HEK293 (cell line): ENCODE results near the gene CUL7.

ENCODE experiments used
- BCL11A ChIP-seq: fragments of 450-650 bp; formaldehyde crosslinking; IDR thresholded peaks from 2 replicates; pipeline ENCODE4 v1.5.1; 2016; ENCODE audit warnings: low read depth, missing biosample characterization, missing genetic modification characterization
- EGR2 ChIP-seq: fragments of 450-650 bp; formaldehyde crosslinking; IDR thresholded peaks from 2 replicates; pipeline ENCODE4 v1.5.1; 2016; ENCODE audit warnings: low read depth, missing biosample characterization, missing genetic modification characterization
- GLI4 ChIP-seq: fragments of 450-650 bp; formaldehyde crosslinking; IDR thresholded peaks from 2 replicates; pipeline ENCODE4 v1.5.1; 2016; ENCODE audit warnings: missing biosample characterization, missing genetic modification characterization
- GLIS1 ChIP-seq: fragments of 450-650 bp; formaldehyde crosslinking; IDR thresholded peaks from 2 replicates; pipeline ENCODE4 v1.5.1; 2016; ENCODE audit warnings: missing biosample characterization, missing genetic modification characterization
- KLF1 ChIP-seq: fragments of 450-650 bp; formaldehyde crosslinking; IDR thresholded peaks from 2 replicates; pipeline ENCODE4 v1.5.1; 2016; ENCODE audit warnings: missing biosample characterization, missing genetic modification characterization
- KLF9 ChIP-seq: fragments of 450-650 bp; formaldehyde crosslinking; IDR thresholded peaks from 2 replicates; pipeline ENCODE4 v1.5.1; 2016; ENCODE audit warnings: missing biosample characterization, missing genetic modification characterization, low read depth
- MYNN ChIP-seq: fragments of 450-650 bp; formaldehyde crosslinking; IDR thresholded peaks from 2 replicates; pipeline ENCODE4 v1.5.1; 2016; ENCODE audit warnings: missing biosample characterization, missing genetic modification characterization, borderline replicate concordance
- OSR2 ChIP-seq: fragments of 450-650 bp; formaldehyde crosslinking; IDR thresholded peaks from 2 replicates; pipeline ENCODE4 v1.5.1; 2016; ENCODE audit warnings: missing biosample characterization, missing genetic modification characterization
- SP3 ChIP-seq: fragments of 450-650 bp; formaldehyde crosslinking; IDR thresholded peaks from 2 replicates; pipeline ENCODE4 v1.5.1; 2016; ENCODE audit warnings: missing biosample characterization, missing genetic modification characterization
- SP7 ChIP-seq: fragments of 450-650 bp; formaldehyde crosslinking; IDR thresholded peaks from 2 replicates; pipeline ENCODE4 v1.5.1; 2016; ENCODE audit warnings: missing biosample characterization, missing genetic modification characterization
- ZFP37 ChIP-seq: fragments of 450-650 bp; formaldehyde crosslinking; IDR thresholded peaks from 2 replicates; pipeline ENCODE4 v1.5.1; 2016; ENCODE audit warnings: missing biosample characterization, missing genetic modification characterization
- ZIC2 ChIP-seq: fragments of 450-650 bp; formaldehyde crosslinking; IDR thresholded peaks from 2 replicates; pipeline ENCODE4 v1.5.1; 2016; ENCODE audit warnings: missing biosample characterization, missing genetic modification characterization
- ZNF138 ChIP-seq: fragments of 450-650 bp; formaldehyde crosslinking; IDR thresholded peaks from 2 replicates; pipeline ENCODE4 v1.5.1; 2016; ENCODE audit warnings: missing biosample characterization, missing genetic modification characterization, borderline replicate concordance
- ZNF140 ChIP-seq: fragments of 450-650 bp; formaldehyde crosslinking; IDR thresholded peaks from 2 replicates; pipeline ENCODE4 v1.5.1; 2016; ENCODE audit warnings: missing biosample characterization, missing genetic modification characterization
- ZNF146 ChIP-seq: fragments of 450-650 bp; formaldehyde crosslinking; IDR thresholded peaks from 2 replicates; pipeline ENCODE4 v1.5.1; 2016; ENCODE audit warnings: missing biosample characterization, missing genetic modification characterization
- ZNF174 ChIP-seq: fragments of 450-650 bp; formaldehyde crosslinking; IDR thresholded peaks from 2 replicates; pipeline ENCODE4 v1.5.0; 2017; ENCODE audit warnings: missing biosample characterization, mild to moderate bottlenecking, missing genetic modification characterization
- ZNF354C ChIP-seq: fragments of 450-650 bp; formaldehyde crosslinking; IDR thresholded peaks from 2 replicates; pipeline ENCODE4 v1.5.1; 2016; ENCODE audit warnings: missing biosample characterization, missing genetic modification characterization, low read depth, borderline replicate concordance
- ZNF501 ChIP-seq: fragments of 450-650 bp; formaldehyde crosslinking; IDR thresholded peaks from 2 replicates; pipeline ENCODE4 v1.5.1; 2016; ENCODE audit warnings: missing biosample characterization, missing genetic modification characterization
- ZNF529 ChIP-seq: fragments of 450-650 bp; formaldehyde crosslinking; IDR thresholded peaks from 2 replicates; pipeline ENCODE4 v1.5.1; 2017; ENCODE audit warnings: missing genetic modification characterization, missing biosample characterization; ENCODE audit not compliant: insufficient replicate concordance
- ZNF558 ChIP-seq: fragments of 450-650 bp; formaldehyde crosslinking; IDR thresholded peaks from 2 replicates; pipeline ENCODE4 v1.5.1; 2016; ENCODE audit warnings: missing biosample characterization, missing genetic modification characterization
- ZNF561 ChIP-seq: fragments of 450-650 bp; IDR thresholded peaks from 2 replicates; pipeline ENCODE4 v1.5.1; 2018; ENCODE audit warnings: missing biosample characterization, missing genetic modification characterization, borderline replicate concordance
- ZNF585B ChIP-seq: fragments of 450-650 bp; formaldehyde crosslinking; IDR thresholded peaks from 2 replicates; pipeline ENCODE4 v1.5.1; 2016; ENCODE audit warnings: missing biosample characterization, missing genetic modification characterization
- ZNF658 ChIP-seq: fragments of 450-650 bp; formaldehyde crosslinking; IDR thresholded peaks from 2 replicates; pipeline ENCODE4; 2016; ENCODE audit warnings: missing biosample characterization, missing genetic modification characterization
- ZNF768 ChIP-seq: fragments of 450-650 bp; formaldehyde crosslinking; IDR thresholded peaks from 2 replicates; pipeline ENCODE4 v1.5.1; 2018; ENCODE audit warnings: missing biosample characterization, mild to moderate bottlenecking, missing genetic modification characterization
- TF ChIP-seq, protein P1 (sequence below): fragments of 450-650 bp; formaldehyde crosslinking; IDR thresholded peaks from 2 replicates; pipeline ENCODE4; 2016; ENCODE audit warnings: missing biosample characterization, missing genetic modification characterization
- TF ChIP-seq, protein P2 (sequence below): fragments of 450-650 bp; formaldehyde crosslinking; IDR thresholded peaks from 2 replicates; pipeline ENCODE4 v1.5.1; 2016; ENCODE audit warnings: missing biosample characterization, missing genetic modification characterization
- TF ChIP-seq, protein P3 (sequence below): fragments of 450-650 bp; formaldehyde crosslinking; IDR thresholded peaks from 2 replicates; pipeline ENCODE4 v1.5.1; 2016; ENCODE audit warnings: missing biosample characterization, missing genetic modification characterization
- TF ChIP-seq, protein P4 (sequence below): fragments of 450-650 bp; formaldehyde crosslinking; IDR thresholded peaks from 2 replicates; pipeline ENCODE4 v1.5.1; 2016; ENCODE audit warnings: missing biosample characterization, missing genetic modification characterization
- TF ChIP-seq, protein P5 (sequence below): fragments of 450-650 bp; formaldehyde crosslinking; IDR thresholded peaks from 2 replicates; pipeline ENCODE4 v1.5.1; 2016; ENCODE audit warnings: missing biosample characterization, missing genetic modification characterization, low read depth
- TF ChIP-seq, protein P6 (sequence below): fragments of 450-650 bp; formaldehyde crosslinking; IDR thresholded peaks from 2 replicates; pipeline ENCODE4 v1.5.1; 2016; ENCODE audit warnings: missing biosample characterization, missing genetic modification characterization

CUL7 gene

DNA sequence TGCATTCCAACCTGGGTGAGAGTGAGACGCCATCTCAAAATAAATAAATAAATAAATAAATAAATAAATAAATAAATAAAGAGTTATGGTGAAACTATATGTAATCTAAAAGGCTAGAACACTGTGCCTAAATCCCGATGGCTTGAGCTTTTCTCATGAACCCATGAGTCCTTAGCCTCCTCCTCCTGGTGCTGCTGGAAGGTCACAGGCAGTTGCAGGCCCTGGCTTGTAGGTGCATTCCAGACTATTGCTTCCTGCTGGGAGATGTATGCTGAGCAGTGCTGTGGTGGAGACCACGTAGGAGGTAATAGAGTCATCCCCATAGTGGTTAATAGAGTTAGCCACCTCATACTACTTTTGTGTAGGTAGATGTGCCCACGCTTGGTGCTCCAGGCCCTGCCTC lies 35.0 kb upstream of the CUL7 start (continued):
- TF ChIP-seq, protein P1, sequence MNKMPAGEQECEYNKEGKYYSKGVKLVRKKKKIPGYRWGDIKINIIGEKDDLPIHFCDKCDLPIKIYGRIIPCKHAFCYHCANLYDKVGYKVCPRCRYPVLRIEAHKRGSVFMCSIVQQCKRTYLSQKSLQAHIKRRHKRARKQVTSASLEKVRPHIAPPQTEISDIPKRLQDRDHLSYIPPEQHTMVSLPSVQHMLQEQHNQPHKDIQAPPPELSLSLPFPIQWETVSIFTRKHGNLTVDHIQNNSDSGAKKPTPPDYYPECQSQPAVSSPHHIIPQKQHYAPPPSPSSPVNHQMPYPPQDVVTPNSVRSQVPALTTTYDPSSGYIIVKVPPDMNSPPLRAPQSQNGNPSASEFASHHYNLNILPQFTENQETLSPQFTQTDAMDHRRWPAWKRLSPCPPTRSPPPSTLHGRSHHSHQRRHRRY: no peak
- TF ChIP-seq GLIS1 (tag by site-specific recombination) (peak; percentile 86), ZNF768 (tag by site-specific recombination) (no peak), ZNF354C (tag by site-specific recombination) (peak; percentile 96), ZNF658 (tag by site-specific recombination) (no peak), ZNF501 (tag by site-specific recombination) (peak; percentile 79), ZNF140 (tag by site-specific recombination) (peak; percentile 98), ZNF146 (tag by site-specific recombination) (peak; percentile 63; the same call in 1 of the 2 replicates), KLF9 (tag by site-specific recombination) (no peak), OSR2 (tag by site-specific recombination) (peak; percentile 28; the same call in 1 of the 2 replicates), ZNF558 (tag by site-specific recombination) (peak; percentile 95), ZNF529 (peak; percentile 76), ZFP37 (tag by site-specific recombination) (peak; percentile 93), SP3 (tag by site-specific recombination) (peak; percentile 41; the same call in 1 of the 2 replicates), ZNF561 (tag by site-specific recombination) (no peak), KLF1 (tag by site-specific recombination) (peak; percentile 13; the same call in 1 of the 2 replicates), ZNF585B (tag by site-specific recombination) (no peak), ZNF138 (tag by site-specific recombination) (peak; percentile 98), EGR2 (tag by site-specific recombination) (peak; percentile 95), ZIC2 (peak; percentile 68), ZNF174 (tag by site-specific recombination) (no peak), BCL11A (0 out of 2 replicates have a peak, but pooled peaks have one; percentile 17), SP7 (tag by site-specific recombination) (no peak), GLI4 (tag by site-specific recombination) (no peak), MYNN (peak; percentile 65; the same call in 1 of the 2 replicates)
- TF ChIP-seq, protein P2, sequence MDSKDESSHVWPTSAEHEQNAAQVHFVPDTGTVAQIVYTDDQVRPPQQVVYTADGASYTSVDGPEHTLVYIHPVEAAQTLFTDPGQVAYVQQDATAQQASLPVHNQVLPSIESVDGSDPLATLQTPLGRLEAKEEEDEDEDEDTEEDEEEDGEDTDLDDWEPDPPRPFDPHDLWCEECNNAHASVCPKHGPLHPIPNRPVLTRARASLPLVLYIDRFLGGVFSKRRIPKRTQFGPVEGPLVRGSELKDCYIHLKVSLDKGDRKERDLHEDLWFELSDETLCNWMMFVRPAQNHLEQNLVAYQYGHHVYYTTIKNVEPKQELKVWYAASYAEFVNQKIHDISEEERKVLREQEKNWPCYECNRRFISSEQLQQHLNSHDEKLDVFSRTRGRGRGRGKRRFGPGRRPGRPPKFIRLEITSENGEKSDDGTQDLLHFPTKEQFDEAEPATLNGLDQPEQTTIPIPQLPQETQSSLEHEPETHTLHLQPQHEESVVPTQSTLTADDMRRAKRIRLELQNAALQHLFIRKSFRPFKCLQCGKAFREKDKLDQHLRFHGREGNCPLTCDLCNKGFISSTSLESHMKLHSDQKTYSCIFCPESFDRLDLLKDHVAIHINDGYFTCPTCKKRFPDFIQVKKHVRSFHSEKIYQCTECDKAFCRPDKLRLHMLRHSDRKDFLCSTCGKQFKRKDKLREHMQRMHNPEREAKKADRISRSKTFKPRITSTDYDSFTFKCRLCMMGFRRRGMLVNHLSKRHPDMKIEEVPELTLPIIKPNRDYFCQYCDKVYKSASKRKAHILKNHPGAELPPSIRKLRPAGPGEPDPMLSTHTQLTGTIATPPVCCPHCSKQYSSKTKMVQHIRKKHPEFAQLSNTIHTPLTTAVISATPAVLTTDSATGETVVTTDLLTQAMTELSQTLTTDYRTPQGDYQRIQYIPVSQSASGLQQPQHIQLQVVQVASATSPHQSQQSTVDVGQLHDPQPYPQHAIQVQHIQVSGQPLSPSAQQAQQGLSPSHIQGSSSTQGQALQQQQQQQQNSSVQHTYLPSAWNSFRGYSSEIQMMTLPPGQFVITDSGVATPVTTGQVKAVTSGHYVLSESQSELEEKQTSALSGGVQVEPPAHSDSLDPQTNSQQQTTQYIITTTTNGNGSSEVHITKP (tag by site-specific recombination): 0 out of 2 replicates have a peak, but pooled peaks have one; percentile 31
- TF ChIP-seq, protein P3, sequence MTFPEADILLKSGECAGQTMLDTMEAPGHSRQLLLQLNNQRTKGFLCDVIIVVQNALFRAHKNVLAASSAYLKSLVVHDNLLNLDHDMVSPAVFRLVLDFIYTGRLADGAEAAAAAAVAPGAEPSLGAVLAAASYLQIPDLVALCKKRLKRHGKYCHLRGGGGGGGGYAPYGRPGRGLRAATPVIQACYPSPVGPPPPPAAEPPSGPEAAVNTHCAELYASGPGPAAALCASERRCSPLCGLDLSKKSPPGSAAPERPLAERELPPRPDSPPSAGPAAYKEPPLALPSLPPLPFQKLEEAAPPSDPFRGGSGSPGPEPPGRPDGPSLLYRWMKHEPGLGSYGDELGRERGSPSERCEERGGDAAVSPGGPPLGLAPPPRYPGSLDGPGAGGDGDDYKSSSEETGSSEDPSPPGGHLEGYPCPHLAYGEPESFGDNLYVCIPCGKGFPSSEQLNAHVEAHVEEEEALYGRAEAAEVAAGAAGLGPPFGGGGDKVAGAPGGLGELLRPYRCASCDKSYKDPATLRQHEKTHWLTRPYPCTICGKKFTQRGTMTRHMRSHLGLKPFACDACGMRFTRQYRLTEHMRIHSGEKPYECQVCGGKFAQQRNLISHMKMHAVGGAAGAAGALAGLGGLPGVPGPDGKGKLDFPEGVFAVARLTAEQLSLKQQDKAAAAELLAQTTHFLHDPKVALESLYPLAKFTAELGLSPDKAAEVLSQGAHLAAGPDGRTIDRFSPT (tag by site-specific recombination): peak; percentile 62
- TF ChIP-seq, protein P4, sequence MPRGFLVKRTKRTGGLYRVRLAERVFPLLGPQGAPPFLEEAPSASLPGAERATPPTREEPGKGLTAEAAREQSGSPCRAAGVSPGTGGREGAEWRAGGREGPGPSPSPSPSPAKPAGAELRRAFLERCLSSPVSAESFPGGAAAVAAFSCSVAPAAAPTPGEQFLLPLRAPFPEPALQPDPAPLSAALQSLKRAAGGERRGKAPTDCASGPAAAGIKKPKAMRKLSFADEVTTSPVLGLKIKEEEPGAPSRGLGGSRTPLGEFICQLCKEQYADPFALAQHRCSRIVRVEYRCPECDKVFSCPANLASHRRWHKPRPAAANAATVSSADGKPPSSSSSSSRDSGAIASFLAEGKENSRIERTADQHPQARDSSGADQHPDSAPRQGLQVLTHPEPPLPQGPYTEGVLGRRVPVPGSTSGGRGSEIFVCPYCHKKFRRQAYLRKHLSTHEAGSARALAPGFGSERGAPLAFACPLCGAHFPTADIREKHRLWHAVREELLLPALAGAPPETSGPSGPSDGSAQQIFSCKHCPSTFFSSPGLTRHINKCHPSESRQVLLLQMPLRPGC (tag by site-specific recombination): peak; percentile 50; the same call in 1 of the 2 replicates
- TF ChIP-seq, protein P5, sequence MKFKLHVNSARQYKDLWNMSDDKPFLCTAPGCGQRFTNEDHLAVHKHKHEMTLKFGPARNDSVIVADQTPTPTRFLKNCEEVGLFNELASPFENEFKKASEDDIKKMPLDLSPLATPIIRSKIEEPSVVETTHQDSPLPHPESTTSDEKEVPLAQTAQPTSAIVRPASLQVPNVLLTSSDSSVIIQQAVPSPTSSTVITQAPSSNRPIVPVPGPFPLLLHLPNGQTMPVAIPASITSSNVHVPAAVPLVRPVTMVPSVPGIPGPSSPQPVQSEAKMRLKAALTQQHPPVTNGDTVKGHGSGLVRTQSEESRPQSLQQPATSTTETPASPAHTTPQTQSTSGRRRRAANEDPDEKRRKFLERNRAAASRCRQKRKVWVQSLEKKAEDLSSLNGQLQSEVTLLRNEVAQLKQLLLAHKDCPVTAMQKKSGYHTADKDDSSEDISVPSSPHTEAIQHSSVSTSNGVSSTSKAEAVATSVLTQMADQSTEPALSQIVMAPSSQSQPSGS (tag by site-specific recombination): no peak
- TF ChIP-seq, protein P6, sequence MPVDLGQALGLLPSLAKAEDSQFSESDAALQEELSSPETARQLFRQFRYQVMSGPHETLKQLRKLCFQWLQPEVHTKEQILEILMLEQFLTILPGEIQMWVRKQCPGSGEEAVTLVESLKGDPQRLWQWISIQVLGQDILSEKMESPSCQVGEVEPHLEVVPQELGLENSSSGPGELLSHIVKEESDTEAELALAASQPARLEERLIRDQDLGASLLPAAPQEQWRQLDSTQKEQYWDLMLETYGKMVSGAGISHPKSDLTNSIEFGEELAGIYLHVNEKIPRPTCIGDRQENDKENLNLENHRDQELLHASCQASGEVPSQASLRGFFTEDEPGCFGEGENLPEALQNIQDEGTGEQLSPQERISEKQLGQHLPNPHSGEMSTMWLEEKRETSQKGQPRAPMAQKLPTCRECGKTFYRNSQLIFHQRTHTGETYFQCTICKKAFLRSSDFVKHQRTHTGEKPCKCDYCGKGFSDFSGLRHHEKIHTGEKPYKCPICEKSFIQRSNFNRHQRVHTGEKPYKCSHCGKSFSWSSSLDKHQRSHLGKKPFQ (tag by site-specific recombination): peak; percentile 71
